ENCODE data around the gene TMEM62.

Gene TMEM62

DNA sequence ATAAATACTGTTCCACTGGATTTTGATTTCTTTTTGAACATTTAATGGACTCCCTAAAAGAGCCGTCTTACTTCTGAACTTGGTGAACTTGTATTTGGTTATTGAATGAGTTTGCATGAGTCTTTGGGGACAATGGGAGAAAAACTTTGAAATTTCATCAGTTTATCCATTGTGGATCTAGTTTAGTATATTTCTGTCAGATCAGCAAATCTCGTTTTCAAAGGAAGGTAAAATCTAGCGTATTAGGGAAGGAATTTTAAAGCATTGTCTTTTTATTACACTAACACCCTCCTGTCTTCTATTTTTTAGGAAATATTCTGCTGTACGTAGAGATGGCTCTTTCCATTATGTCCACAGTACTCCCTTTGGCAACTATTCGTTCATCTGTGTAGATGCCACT lies 12.8 kb downstream of the TMEM62 start:
- Histone ChIP-seq H3K9ac (ENCODE audit: low read length) (no peak overlapping the region), H3K36me3 (replicated peaks; ENCODE audit: low read depth, low read length) (peaks cover 51% of the 10 kb centered on the region), H3K9me3 (ENCODE audit: insufficient read depth, low read length) (no peaks in the 10 kb centered on the region), H2AFZ (ENCODE audit: low read depth, low read length) (no peak overlapping the region), H3K79me2 (ENCODE audit: low read length) (no peaks in the 10 kb centered on the region), H3K27ac (ENCODE audit: low read length) (no peak overlapping the region), H3K4me2 (ENCODE audit: low read length) (no peak overlapping the region), H3K4me1 (ENCODE audit: low read length) (peaks cover 18% of the 10 kb centered on the region), H4K20me1 (ENCODE audit: insufficient read depth, low read length) (0 out of 2 replicates have a peak, but pooled peaks cover 6% of the 10 kb centered on the region), H3K4me3 (ENCODE audit: low read length) (no peak overlapping the region), H3K27me3 (ENCODE audit: low read depth, low read length) (no peaks in the 10 kb centered on the region)
- no peak for TF ChIP-seq EZH2phosphoT487 (IDR thresholded peaks at IDR 0.05; ENCODE audit: low read depth)
- TF ChIP-seq, protein P1, sequence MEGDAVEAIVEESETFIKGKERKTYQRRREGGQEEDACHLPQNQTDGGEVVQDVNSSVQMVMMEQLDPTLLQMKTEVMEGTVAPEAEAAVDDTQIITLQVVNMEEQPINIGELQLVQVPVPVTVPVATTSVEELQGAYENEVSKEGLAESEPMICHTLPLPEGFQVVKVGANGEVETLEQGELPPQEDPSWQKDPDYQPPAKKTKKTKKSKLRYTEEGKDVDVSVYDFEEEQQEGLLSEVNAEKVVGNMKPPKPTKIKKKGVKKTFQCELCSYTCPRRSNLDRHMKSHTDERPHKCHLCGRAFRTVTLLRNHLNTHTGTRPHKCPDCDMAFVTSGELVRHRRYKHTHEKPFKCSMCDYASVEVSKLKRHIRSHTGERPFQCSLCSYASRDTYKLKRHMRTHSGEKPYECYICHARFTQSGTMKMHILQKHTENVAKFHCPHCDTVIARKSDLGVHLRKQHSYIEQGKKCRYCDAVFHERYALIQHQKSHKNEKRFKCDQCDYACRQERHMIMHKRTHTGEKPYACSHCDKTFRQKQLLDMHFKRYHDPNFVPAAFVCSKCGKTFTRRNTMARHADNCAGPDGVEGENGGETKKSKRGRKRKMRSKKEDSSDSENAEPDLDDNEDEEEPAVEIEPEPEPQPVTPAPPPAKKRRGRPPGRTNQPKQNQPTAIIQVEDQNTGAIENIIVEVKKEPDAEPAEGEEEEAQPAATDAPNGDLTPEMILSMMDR (IDR thresholded peaks at IDR 0.05; ENCODE audit: low read depth, low read length), result no peak

DNA sequence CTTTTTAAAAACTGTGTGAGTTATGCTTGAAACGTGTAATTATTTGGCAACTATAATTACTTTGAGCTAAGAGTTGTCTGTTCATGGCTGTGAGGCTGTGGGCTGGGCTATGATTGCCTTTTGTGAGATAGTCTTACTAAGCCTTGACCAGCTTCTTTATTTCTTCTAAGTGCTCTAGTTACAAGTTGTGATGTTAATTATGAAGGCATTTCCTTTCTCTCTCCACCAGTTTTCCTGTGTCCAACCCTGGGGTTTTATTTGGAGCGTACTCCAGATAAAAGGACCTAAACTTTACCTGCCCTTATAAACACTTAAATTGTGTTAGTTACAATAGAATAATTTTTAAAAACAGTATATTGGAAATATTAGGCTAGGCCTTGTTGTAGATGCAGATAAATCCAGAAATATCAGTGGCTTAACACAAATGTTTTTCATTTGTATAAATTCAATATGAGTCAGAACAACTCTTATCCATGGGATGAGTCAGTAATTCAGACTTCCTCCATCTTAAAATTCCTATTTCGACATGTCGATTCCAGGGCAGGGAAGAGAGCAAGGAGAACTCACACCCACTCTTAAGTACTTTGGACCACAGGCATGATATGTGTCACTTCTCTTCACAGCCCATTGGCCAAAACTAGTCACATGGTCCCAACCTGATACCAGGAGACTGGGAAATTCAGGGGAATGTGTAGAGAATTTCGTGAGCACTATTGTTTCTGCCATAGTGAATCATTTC lies 17.0 kb downstream of the TMEM62 start:
- Histone ChIP-seq H3K36me3 (replicated peaks; ENCODE audit: low read depth, low read length) (peaks cover 54% of the 10 kb centered on the region), H3K4me2 (ENCODE audit: low read length) (no peak overlapping the region), H3K79me2 (ENCODE audit: low read length) (no peaks in the 10 kb centered on the region), H3K9ac (ENCODE audit: low read length) (no peak overlapping the region), H3K27ac (ENCODE audit: low read length) (no peak overlapping the region), H3K4me3 (ENCODE audit: low read length) (no peak overlapping the region), H2AFZ (ENCODE audit: low read depth, low read length) (no peak overlapping the region), H3K27me3 (ENCODE audit: low read depth, low read length) (no peaks in the 10 kb centered on the region), H4K20me1 (ENCODE audit: insufficient read depth, low read length) (no peaks in the 10 kb centered on the region), H3K9me3 (ENCODE audit: insufficient read depth, low read length) (no peaks in the 10 kb centered on the region), H3K4me1 (ENCODE audit: low read length) (no peaks in the 10 kb centered on the region)
- TF ChIP-seq EZH2phosphoT487 (IDR thresholded peaks at IDR 0.05; ENCODE audit: low read depth), result no peak
- TF ChIP-seq, protein P1 (IDR thresholded peaks at IDR 0.05; ENCODE audit: low read depth, low read length), result no peak

DNA sequence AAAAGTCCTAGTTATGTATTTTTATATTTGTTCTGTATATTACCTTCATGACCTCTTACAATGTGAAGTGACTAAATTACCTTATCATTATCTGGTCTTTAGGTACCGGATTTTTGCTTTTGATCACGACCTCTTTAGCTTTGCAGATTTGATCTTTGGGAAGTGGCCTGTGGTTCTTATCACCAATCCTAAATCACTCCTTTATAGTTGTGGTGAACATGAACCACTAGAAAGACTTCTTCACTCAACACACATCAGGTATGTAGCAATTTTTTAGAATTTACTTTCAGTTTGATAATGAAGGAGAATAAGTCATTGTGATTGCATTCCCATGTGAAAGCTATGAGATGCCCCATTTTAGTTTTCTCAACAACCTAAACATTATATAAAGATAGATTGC lies 18.3 kb downstream of the TMEM62 start:
- H3K27ac ChIP-seq (ENCODE audit: low read length), result no peak overlapping the region

DNA sequence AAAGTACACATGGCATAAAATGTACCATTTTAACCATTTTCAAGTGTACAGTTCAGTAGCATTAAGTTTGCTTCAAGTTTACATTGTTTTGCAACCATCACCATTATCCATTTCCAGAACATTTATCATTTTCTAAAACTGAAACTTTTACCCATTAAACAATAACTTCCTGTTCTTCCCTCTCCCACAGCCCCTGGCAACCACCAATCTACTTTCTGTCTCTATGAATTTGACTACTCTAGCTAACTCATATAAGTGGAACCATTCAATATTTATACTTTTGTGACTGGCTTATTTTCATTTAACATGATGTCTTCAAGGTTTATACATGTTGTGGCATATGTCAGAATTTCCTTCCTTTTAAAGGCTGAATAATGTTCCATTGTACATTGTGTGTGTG lies 19.9 kb downstream of the TMEM62 start:
- H3K36me3 ChIP-seq (replicated peaks; ENCODE audit: low read depth, low read length), result peaks cover 51% of the 10 kb centered on the region
- no peak for TF ChIP-seq EZH2phosphoT487 (IDR thresholded peaks at IDR 0.05; ENCODE audit: low read depth)

More for the DNA sequence above, 18.3 kb downstream of the TMEM62 start:
- TF ChIP-seq, protein P1 (IDR thresholded peaks at IDR 0.05; ENCODE audit: low read depth, low read length), result no peak
- TF ChIP-seq EZH2phosphoT487 (IDR thresholded peaks at IDR 0.05; ENCODE audit: low read depth), result no peak
- Histone ChIP-seq H3K36me3 (replicated peaks; ENCODE audit: low read depth, low read length) (peaks cover 51% of the 10 kb centered on the region), H3K4me3 (ENCODE audit: low read length) (no peak overlapping the region), H3K4me1 (ENCODE audit: low read length) (no peaks in the 10 kb centered on the region), H3K9ac (ENCODE audit: low read length) (no peak overlapping the region), H2AFZ (ENCODE audit: low read depth, low read length) (no peak overlapping the region), H4K20me1 (ENCODE audit: insufficient read depth, low read length) (no peaks in the 10 kb centered on the region), H3K27me3 (ENCODE audit: low read depth, low read length) (no peaks in the 10 kb centered on the region), H3K79me2 (ENCODE audit: low read length) (no peaks in the 10 kb centered on the region), H3K9me3 (ENCODE audit: insufficient read depth, low read length) (no peaks in the 10 kb centered on the region), H3K4me2 (ENCODE audit: low read length) (no peak overlapping the region)

More for the DNA sequence above, 19.9 kb downstream of the TMEM62 start:
- Histone ChIP-seq H3K4me1 (ENCODE audit: low read length) (no peaks in the 10 kb centered on the region), H4K20me1 (ENCODE audit: insufficient read depth, low read length) (no peaks in the 10 kb centered on the region), H3K9me3 (ENCODE audit: insufficient read depth, low read length) (no peaks in the 10 kb centered on the region), H3K9ac (ENCODE audit: low read length) (no peak overlapping the region), H3K27ac (ENCODE audit: low read length) (no peak overlapping the region), H3K27me3 (ENCODE audit: low read depth, low read length) (no peaks in the 10 kb centered on the region), H3K4me2 (ENCODE audit: low read length) (no peak overlapping the region), H3K79me2 (ENCODE audit: low read length) (no peaks in the 10 kb centered on the region), H3K4me3 (ENCODE audit: low read length) (no peak overlapping the region), H2AFZ (ENCODE audit: low read depth, low read length) (no peak overlapping the region)

Measured in OCI-LY3 (cell line).